ENCODE results near the gene IGSF3. TPM values are rescaled to one million over a fixed set of nuclear protein-coding genes. Genes with fewer than 3 reads are reported as not detected.

IGSF3 gene
- total and polyA plus RNA-seq, 2 experiments from 2014 or later, result 8.8 to 34.0 TPM

DNA sequence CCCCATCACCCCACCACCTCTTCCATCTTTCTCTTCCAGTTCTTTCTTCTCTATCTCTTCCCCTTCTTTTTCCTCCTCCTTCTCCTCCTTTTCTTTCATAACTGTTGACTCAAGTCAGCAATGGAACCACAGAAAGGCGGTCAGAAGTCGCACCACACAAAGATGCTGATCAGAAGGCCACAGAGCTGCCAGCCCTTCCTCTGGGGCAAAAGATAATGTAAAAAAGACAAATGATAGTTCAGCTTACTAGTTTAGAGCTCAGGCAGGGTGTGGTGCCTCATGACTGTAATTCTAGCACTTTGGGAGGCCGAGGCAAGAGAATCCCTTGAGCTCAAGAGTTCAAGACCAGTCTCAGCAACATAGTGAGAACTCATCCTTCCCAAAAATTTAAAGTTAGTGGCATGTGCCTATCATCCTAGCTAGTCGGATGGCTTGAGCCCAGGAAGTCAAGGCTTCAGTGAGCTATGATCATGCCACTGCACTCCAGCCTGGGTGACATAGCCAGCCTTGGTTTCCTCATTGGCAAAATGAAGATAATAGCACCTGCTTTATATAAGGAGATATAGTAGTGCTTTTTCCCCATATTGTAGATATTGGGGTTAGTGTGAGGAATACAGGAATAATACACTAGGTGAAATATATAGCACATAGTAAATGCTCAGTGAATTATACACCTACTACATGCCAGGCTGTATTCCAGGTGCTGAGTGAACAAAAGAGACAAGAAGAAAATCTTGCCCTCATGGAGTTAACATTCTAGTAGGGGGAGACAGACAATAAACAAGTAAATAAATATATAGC is 12.5 kb upstream of the IGSF3 start:
- Histone ChIP-seq H3K36me3 (replicated peaks; ENCODE audit: insufficient read depth, low read depth) (no peaks in the 10 kb centered on the region), H3K79me2 (no peaks in the 10 kb centered on the region), H3K9me2 (replicated peaks; ENCODE audit: insufficient read depth) (no peaks in the 10 kb centered on the region), H3K4me3 (no peak overlapping the region), H3K4me2 (no peak overlapping the region), H3K9me3 (ENCODE audit: low read depth) (no peaks in the 10 kb centered on the region), H2AFZ (peak overlapping the region; percentile 44), H3K27me3 (no peaks in the 10 kb centered on the region), H3K27ac (peak overlapping the region; percentile 48), H4K20me1 (ENCODE audit: insufficient read depth, poor library complexity, severe bottlenecking) (no peaks in the 10 kb centered on the region), H3K4me1 (ENCODE audit: insufficient read depth) (no peaks in the 10 kb centered on the region)
- no peak for DNase-seq (ENCODE audit: low spot score)
- 92% methylated on average over 4 of the region's 4 CpGs for WGBS (ENCODE audit: low lambda C conversion rate, missing lambda C conversion rate)
- no peak for TF ChIP-seq EZH2 (IDR thresholded peaks at IDR 0.05; ENCODE audit: borderline replicate concordance)
- TF ChIP-seq EZH2phosphoT487 (IDR thresholded peaks at IDR 0.05; ENCODE audit: low read depth, severe bottlenecking, unreplicated experiment), result no peak
- TF ChIP-seq, protein P1, sequence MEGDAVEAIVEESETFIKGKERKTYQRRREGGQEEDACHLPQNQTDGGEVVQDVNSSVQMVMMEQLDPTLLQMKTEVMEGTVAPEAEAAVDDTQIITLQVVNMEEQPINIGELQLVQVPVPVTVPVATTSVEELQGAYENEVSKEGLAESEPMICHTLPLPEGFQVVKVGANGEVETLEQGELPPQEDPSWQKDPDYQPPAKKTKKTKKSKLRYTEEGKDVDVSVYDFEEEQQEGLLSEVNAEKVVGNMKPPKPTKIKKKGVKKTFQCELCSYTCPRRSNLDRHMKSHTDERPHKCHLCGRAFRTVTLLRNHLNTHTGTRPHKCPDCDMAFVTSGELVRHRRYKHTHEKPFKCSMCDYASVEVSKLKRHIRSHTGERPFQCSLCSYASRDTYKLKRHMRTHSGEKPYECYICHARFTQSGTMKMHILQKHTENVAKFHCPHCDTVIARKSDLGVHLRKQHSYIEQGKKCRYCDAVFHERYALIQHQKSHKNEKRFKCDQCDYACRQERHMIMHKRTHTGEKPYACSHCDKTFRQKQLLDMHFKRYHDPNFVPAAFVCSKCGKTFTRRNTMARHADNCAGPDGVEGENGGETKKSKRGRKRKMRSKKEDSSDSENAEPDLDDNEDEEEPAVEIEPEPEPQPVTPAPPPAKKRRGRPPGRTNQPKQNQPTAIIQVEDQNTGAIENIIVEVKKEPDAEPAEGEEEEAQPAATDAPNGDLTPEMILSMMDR (IDR thresholded peaks at IDR 0.05; ENCODE audit: poor library complexity), result no peak

DNA sequence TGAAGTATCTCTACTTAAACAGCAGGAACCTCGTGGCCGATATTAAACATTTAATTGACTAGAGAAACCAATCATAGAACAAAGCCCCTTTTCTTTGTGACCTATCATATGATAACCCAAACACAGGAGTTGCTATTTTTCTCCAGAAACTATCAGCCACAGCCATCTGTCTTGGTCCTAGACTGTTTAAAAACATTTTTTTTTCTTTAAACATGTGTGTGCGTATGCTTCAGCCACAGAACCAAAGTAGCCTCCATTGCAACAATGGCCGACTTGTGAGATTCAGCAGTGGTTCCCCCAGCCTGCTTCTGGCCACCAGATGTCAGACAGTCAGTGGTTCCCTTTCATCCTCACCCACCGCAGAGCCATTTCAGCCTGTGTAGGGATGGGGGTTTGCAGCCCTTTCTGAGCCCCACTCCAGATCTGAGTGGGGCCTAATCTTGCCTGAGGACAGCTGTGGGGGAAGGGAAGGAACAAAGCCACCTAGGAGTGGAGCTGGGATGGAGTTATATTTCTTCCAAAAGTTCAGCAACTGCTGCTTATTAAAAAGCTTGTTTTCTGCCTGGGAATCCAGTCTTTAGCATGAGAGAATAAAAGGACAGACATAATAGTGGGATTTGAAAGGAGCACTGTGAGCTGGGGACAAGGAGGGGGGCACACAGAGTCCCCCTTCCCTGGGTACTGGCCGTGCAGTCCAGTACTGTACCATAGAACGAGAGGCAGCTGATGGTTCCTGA is 11.7 kb upstream of the IGSF3 start:
- H3K9me3 ChIP-seq (ENCODE audit: low read depth), result no peaks in the 10 kb centered on the region
- H3K4me1 ChIP-seq (ENCODE audit: insufficient read depth), result no peaks in the 10 kb centered on the region
- no peaks in the 10 kb centered on the region for H4K20me1 ChIP-seq (ENCODE audit: insufficient read depth, poor library complexity, severe bottlenecking)
- WGBS (ENCODE audit: low lambda C conversion rate, missing lambda C conversion rate), result 64% methylated on average over 7 of the region's 7 CpGs
- peak overlapping the region; percentile 48 for H3K27ac ChIP-seq
- no peaks in the 10 kb centered on the region for H3K9me2 ChIP-seq (replicated peaks; ENCODE audit: insufficient read depth)
- no peak overlapping the region for H3K4me2 ChIP-seq
- no peaks in the 10 kb centered on the region for H3K79me2 ChIP-seq
- peak overlapping the region; percentile 44 for H2AFZ ChIP-seq
- H3K4me3 ChIP-seq, result no peak overlapping the region
- H3K36me3 ChIP-seq (replicated peaks; ENCODE audit: insufficient read depth, low read depth), result no peaks in the 10 kb centered on the region
- no peak for DNase-seq (ENCODE audit: low spot score)
- TF ChIP-seq EZH2phosphoT487 (IDR thresholded peaks at IDR 0.05; ENCODE audit: low read depth, severe bottlenecking, unreplicated experiment) (no peak), EZH2 (IDR thresholded peaks at IDR 0.05; ENCODE audit: borderline replicate concordance) (no peak)
- TF ChIP-seq, protein P1 (IDR thresholded peaks at IDR 0.05; ENCODE audit: poor library complexity), result peak; percentile 13
- H3K27me3 ChIP-seq, result no peaks in the 10 kb centered on the region

DNA sequence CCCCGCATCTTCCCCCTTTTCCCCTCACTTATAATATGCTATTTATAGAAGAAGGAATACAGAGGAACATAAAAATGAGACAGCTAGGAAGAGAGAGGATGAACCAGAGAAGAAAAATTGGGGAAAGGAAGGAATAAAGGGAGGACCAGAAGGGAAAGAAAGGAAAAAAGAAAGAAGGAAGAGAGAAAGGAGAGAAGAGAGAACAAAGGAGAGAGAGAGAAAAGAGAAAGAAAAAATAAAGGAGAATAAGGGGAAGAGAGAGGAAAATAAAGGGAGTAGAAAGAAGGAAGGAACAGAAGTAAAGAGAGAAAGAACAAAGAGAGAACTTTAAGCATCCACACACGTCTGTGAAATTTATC is 11.2 kb upstream of the IGSF3 start:
- peak overlapping the region; percentile 48 for H3K27ac ChIP-seq
- H2AFZ ChIP-seq, result peak overlapping the region; percentile 44
- no peak overlapping the region for H3K4me3 ChIP-seq
- H3K36me3 ChIP-seq (replicated peaks; ENCODE audit: insufficient read depth, low read depth), result no peaks in the 10 kb centered on the region
- TF ChIP-seq EZH2 (IDR thresholded peaks at IDR 0.05; ENCODE audit: borderline replicate concordance), result no peak
- TF ChIP-seq, protein P1 (IDR thresholded peaks at IDR 0.05; ENCODE audit: poor library complexity), result no peak
- no peak for TF ChIP-seq EZH2phosphoT487 (IDR thresholded peaks at IDR 0.05; ENCODE audit: low read depth, severe bottlenecking, unreplicated experiment)
- H3K79me2 ChIP-seq, result no peaks in the 10 kb centered on the region
- H3K4me1 ChIP-seq (ENCODE audit: insufficient read depth), result no peaks in the 10 kb centered on the region
- no peaks in the 10 kb centered on the region for H3K9me3 ChIP-seq (ENCODE audit: low read depth)
- WGBS (ENCODE audit: low lambda C conversion rate, missing lambda C conversion rate), result 75% methylated on average over 2 of the region's 2 CpGs
- no peak for DNase-seq (ENCODE audit: low spot score)
- no peaks in the 10 kb centered on the region for H3K9me2 ChIP-seq (replicated peaks; ENCODE audit: insufficient read depth)
- H4K20me1 ChIP-seq (ENCODE audit: insufficient read depth, poor library complexity, severe bottlenecking), result no peaks in the 10 kb centered on the region
- no peak overlapping the region for H3K4me2 ChIP-seq
- H3K27me3 ChIP-seq, result no peaks in the 10 kb centered on the region
